GM12878 (cell line): ENCODE results near the gene MAPK1. TPM values are rescaled to one million over a fixed set of nuclear protein-coding genes. Genes with fewer than 3 reads are reported as not detected.

Experiments used
- ATF7 ChIP-seq: fragments of 450-650 bp; IDR thresholded peaks from 2 replicates; pipeline ENCODE4 v1.6.1; 2016; ENCODE audit warnings: low read depth, mild to moderate bottlenecking
- E4F1 ChIP-seq: fragments of 450-650 bp; IDR thresholded peaks from 2 replicates; pipeline ENCODE4 v1.6.1; 2018; ENCODE audit warnings: borderline replicate concordance, mild to moderate bottlenecking; ENCODE audit not compliant: partially characterized antibody
- ETV6 ChIP-seq, 2 experiments: fragments of 450-650 bp in 1 of 2; IDR thresholded peaks in 1 of 2; conservative IDR thresholded peaks in 1 of 2; 2 replicates each; pipeline ENCODE4 v1.6.1; 2014; ENCODE audit warnings: antibody characterized with exemption in 1 of 2, borderline replicate concordance in 1 of 2, low read depth in 1 of 2, mild to moderate bottlenecking in 1 of 2, moderate library complexity in 1 of 2
- FOS ChIP-seq: IDR thresholded peaks from 3 replicates; pipeline ENCODE4 v1.6.1; 2011; ENCODE audit warnings: borderline replicate concordance; ENCODE audit not compliant: insufficient read length; ENCODE audit errors: extremely low read depth
- JUND ChIP-seq: IDR thresholded peaks from 2 replicates; pipeline ENCODE4 v1.6.1; 2012; ENCODE audit warnings: low read depth, mild to moderate bottlenecking, low read length, improper control_type of control experiment, moderate library complexity
- MLLT1 ChIP-seq: fragments of 450-650 bp; IDR thresholded peaks from 2 replicates; pipeline ENCODE4 v1.6.1; 2016; ENCODE audit warnings: mild to moderate bottlenecking
- NBN ChIP-seq: fragments of 450-650 bp; IDR thresholded peaks from 2 replicates; pipeline ENCODE4 v1.6.1; 2016
- NR2F1 ChIP-seq: fragments of 450-650 bp; conservative IDR thresholded peaks from 2 replicates; pipeline ENCODE4 v1.6.1; 2017; ENCODE audit warnings: mild to moderate bottlenecking
- PAX5 ChIP-seq: IDR thresholded peaks from 2 replicates; pipeline ENCODE4 v1.6.1; 2011; ENCODE audit warnings: low read depth, low read length, borderline replicate concordance
- POLR2AphosphoS2 ChIP-seq: IDR thresholded peaks from 2 replicates; pipeline ENCODE4 v1.6.1; 2011; ENCODE audit warnings: low read depth, mild to moderate bottlenecking, low read length, improper control_type of control experiment, moderate library complexity
- RFX5 ChIP-seq: IDR thresholded peaks from 2 replicates; pipeline ENCODE4 v1.6.1; 2011; ENCODE audit warnings: low read depth, low read length, improper control_type of control experiment
- SMARCA5 ChIP-seq: fragments of 450-650 bp; IDR thresholded peaks from 2 replicates; pipeline ENCODE4 v1.6.1; 2017; ENCODE audit warnings: mild to moderate bottlenecking
- SP1 ChIP-seq: IDR thresholded peaks from one replicate; pipeline ENCODE4 v1.6.1; 2011; ENCODE audit warnings: low read depth, low read length
- SUZ12 ChIP-seq: fragments of 200-600 bp; sonication (generic); IDR thresholded peaks from one replicate; pipeline ENCODE4 v1.6.1; 2018; ENCODE audit warnings: antibody characterized with exemption, mild to moderate bottlenecking; ENCODE audit not compliant: unreplicated experiment
- TAF1 ChIP-seq: IDR thresholded peaks from 2 replicates; pipeline ENCODE4 v1.6.1; 2011; ENCODE audit warnings: mild to moderate bottlenecking, low read depth, low read length, borderline replicate concordance
- TARDBP ChIP-seq: IDR thresholded peaks from 2 replicates; pipeline ENCODE4 v1.6.1; 2016; ENCODE audit warnings: borderline replicate concordance
- TCF3 ChIP-seq: IDR thresholded peaks from 2 replicates; pipeline ENCODE4 v1.6.1; 2012; ENCODE audit warnings: low read depth, mild to moderate bottlenecking, low read length, borderline replicate concordance; ENCODE audit not compliant: insufficient read depth
- USF1 ChIP-seq: IDR thresholded peaks from 2 replicates; pipeline ENCODE4 v1.6.1; 2011; ENCODE audit warnings: borderline replicate concordance, low read depth, mild to moderate bottlenecking, moderate library complexity, mixed read lengths, low read length; ENCODE audit not compliant: insufficient read depth; ENCODE audit errors: extremely low read length
- USF2 ChIP-seq: IDR thresholded peaks from 2 replicates; pipeline ENCODE4 v1.6.1; 2011; ENCODE audit warnings: low read depth, low read length, improper control_type of control experiment, borderline replicate concordance
- ZNF217 ChIP-seq: fragments of 450-650 bp; IDR thresholded peaks from 2 replicates; pipeline ENCODE4 v1.6.1; 2017; ENCODE audit warnings: antibody characterized with exemption, mild to moderate bottlenecking
- ZNF592 ChIP-seq: fragments of 450-650 bp; IDR thresholded peaks from 2 replicates; pipeline ENCODE4 v1.6.1; 2017; ENCODE audit warnings: mild to moderate bottlenecking, moderate library complexity
- polyA plus RNA-seq, 11 experiments: library from polyadenylated mRNA; depleted of rRNA in 4 of 11; unstranded in 6 of 11; stranded (reverse) in 5 of 11; fragments of >200 nt; fragmentation: Nextera tagmentation in 4 of 11; fragmentation: Illumina TruSeq in 1 of 11; extraction: Ambion mirVana in 4 of 11; extraction: Trizol in 1 of 11; gene quantifications; 1 replicate in 1 of 11; 2 replicates in 10 of 11; pipeline versions ENCODE4 v1.2.1 to v1.2.3, GENCODE V29; 2011 to 2016; ENCODE audit warnings: inconsistent platforms in 2 of 11, missing spikeins in 2 of 11, low read depth in 1 of 11
- total RNA-seq, 4 experiments: library from RNA; depleted of rRNA in 3 of 4; stranded (reverse); fragments of >200 nt in 3 of 4; fragmentation: Illumina TruSeq in 1 of 4; extraction: Trizol in 1 of 4; gene quantifications; 2 replicates each; pipeline versions ENCODE4 v1.2.1 to v1.2.3, GENCODE V29; 2013 to 2021

MAPK1 gene
- total and polyA plus RNA-seq, 10 of the 15 experiments (the other 5 are each of a cell fraction or from before 2014, with no cell fraction given), result 7.0 to 123 (median 58.4) TPM

GRCh38 chr22:21755851-21756284 is 111.6 kb downstream of the MAPK1 start (continued):
- TF ChIP-seq USF1 (no peak), MLLT1 (no peak), NBN (0 out of 2 replicates have a peak, but pooled peaks have one; percentile 34), E4F1 (no peak), RFX5 (no peak), NR2F1 (peak; percentile 65; the same call in 1 of the 2 replicates), SMARCA5 (no peak), TARDBP (no peak), TCF3 (no peak), ZNF592 (no peak), TAF1 (no peak), USF2 (no peak), PAX5 (peak; percentile 60; the same call in 1 of the 2 replicates), ETV6 (conservative IDR thresholded peaks at IDR 0.05 in 1 of 2, IDR thresholded peaks at IDR 0.05 in 1 of 2; ENCODE audit: borderline replicate concordance in 1 of 2, low read depth in 1 of 2) (0 out of 4 replicates have a peak, but pooled peaks of 1 of the 2 experiments have one; percentile 39), SP1 (peak; percentile 9), POLR2AphosphoS2 (no peak), FOS (no peak), ZNF217 (no peak), ATF7 (peak; percentile 44; the same call in 1 of the 2 replicates), JUND (no peak), SUZ12 (no peak)
